ENCODE data around the gene NR3C1. TPM values are rescaled to one million over a fixed set of nuclear protein-coding genes. Genes with fewer than 3 reads are reported as not detected.

Gene NR3C1
- total RNA-seq, 1 experiment from 2014 or later: 12.7 TPM

- Histone ChIP-seq H3K4me3 (ENCODE audit: low read depth, low read length, poor library complexity, severe bottlenecking) (no peak overlapping the region), H3K27me3 (replicated peaks; ENCODE audit: insufficient read depth, low read depth, low read length, poor library complexity) (no peaks in the 10 kb centered on the region), H3K36me3 (ENCODE audit: insufficient read depth, low read length, poor library complexity, severe bottlenecking) (no peaks in the 10 kb centered on the region), H3K4me1 (ENCODE audit: insufficient read depth, low read length, poor library complexity, severe bottlenecking) (peaks cover 17% of the 10 kb centered on the region), H3K9me3 (ENCODE audit: low read depth, low read length, poor library complexity, severe bottlenecking) (no peaks in the 10 kb centered on the region), H3K27ac (ENCODE audit: low read depth, low read length, poor library complexity, severe bottlenecking) (no peak overlapping the region)
- BruUV-seq (replicated peaks): no TSS peak
- ChIA-PET POLR2A (ENCODE audit: low non-redundant PET) (no interaction called here), CTCF (no interaction called here)
- no peak for DNase-seq (ENCODE audit: low spot score)
- TF ChIP-seq EZH2 (IDR thresholded peaks at IDR 0.05; ENCODE audit: borderline replicate concordance, low read depth, low read length, poor library complexity, severe bottlenecking): no peak
- TF ChIP-seq, protein P1, sequence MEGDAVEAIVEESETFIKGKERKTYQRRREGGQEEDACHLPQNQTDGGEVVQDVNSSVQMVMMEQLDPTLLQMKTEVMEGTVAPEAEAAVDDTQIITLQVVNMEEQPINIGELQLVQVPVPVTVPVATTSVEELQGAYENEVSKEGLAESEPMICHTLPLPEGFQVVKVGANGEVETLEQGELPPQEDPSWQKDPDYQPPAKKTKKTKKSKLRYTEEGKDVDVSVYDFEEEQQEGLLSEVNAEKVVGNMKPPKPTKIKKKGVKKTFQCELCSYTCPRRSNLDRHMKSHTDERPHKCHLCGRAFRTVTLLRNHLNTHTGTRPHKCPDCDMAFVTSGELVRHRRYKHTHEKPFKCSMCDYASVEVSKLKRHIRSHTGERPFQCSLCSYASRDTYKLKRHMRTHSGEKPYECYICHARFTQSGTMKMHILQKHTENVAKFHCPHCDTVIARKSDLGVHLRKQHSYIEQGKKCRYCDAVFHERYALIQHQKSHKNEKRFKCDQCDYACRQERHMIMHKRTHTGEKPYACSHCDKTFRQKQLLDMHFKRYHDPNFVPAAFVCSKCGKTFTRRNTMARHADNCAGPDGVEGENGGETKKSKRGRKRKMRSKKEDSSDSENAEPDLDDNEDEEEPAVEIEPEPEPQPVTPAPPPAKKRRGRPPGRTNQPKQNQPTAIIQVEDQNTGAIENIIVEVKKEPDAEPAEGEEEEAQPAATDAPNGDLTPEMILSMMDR (conservative IDR thresholded peaks at IDR 0.05; ENCODE audit: low read depth, low read length): no peak
- intact Hi-C loops (cut with micrococcal nuclease; ENCODE audit: unreplicated experiment): no loop called here
Measured at GRCh38 chr5:143447983-143448382, 44.5 kb upstream of the NR3C1 start.

- Histone ChIP-seq H3K9me3 (ENCODE audit: low read depth, low read length, poor library complexity, severe bottlenecking) (no peaks in the 10 kb centered on the region), H3K4me1 (ENCODE audit: insufficient read depth, low read length, poor library complexity, severe bottlenecking) (peaks cover 17% of the 10 kb centered on the region), H3K27ac (ENCODE audit: low read depth, low read length, poor library complexity, severe bottlenecking) (peak overlapping the region; percentile 38), H3K4me3 (ENCODE audit: low read depth, low read length, poor library complexity, severe bottlenecking) (no peak overlapping the region), H3K27me3 (replicated peaks; ENCODE audit: insufficient read depth, low read depth, low read length, poor library complexity) (no peaks in the 10 kb centered on the region), H3K36me3 (ENCODE audit: insufficient read depth, low read length, poor library complexity, severe bottlenecking) (no peaks in the 10 kb centered on the region)
- DNase-seq (ENCODE audit: low spot score): peak; percentile 37
- ChIA-PET POLR2A (ENCODE audit: low non-redundant PET) (interaction anchor here (0.6 kb wide), 1 partner anchor 232 kb away, joined by 13 read pairs; no protein-coding TSS in a partner anchor), CTCF (interaction anchor here (0.6 kb wide), 1 partner anchor 46 kb away, joined by 4 read pairs; no protein-coding TSS in a partner anchor)
- intact Hi-C loops (cut with micrococcal nuclease; ENCODE audit: unreplicated experiment): no loop called here
- BruUV-seq (replicated peaks): no TSS peak
- no peak for TF ChIP-seq EZH2 (IDR thresholded peaks at IDR 0.05; ENCODE audit: borderline replicate concordance, low read depth, low read length, poor library complexity, severe bottlenecking)
- TF ChIP-seq, protein P1 (conservative IDR thresholded peaks at IDR 0.05; ENCODE audit: low read depth, low read length): no peak
Measured at GRCh38 chr5:143446535-143447226, 43.2 kb upstream of the NR3C1 start.

- DNase-seq (ENCODE audit: low spot score): peak; percentile 73
- Histone ChIP-seq H3K27me3 (replicated peaks; ENCODE audit: insufficient read depth, low read depth, low read length, poor library complexity) (no peaks in the 10 kb centered on the region), H3K27ac (ENCODE audit: low read depth, low read length, poor library complexity, severe bottlenecking) (peak overlapping the region; percentile 38), H3K9me3 (ENCODE audit: low read depth, low read length, poor library complexity, severe bottlenecking) (no peaks in the 10 kb centered on the region), H3K36me3 (ENCODE audit: insufficient read depth, low read length, poor library complexity, severe bottlenecking) (no peaks in the 10 kb centered on the region), H3K4me1 (ENCODE audit: insufficient read depth, low read length, poor library complexity, severe bottlenecking) (peaks cover 24% of the 10 kb centered on the region), H3K4me3 (ENCODE audit: low read depth, low read length, poor library complexity, severe bottlenecking) (no peak overlapping the region)
- ChIA-PET CTCF (interaction anchor here (0.6 kb wide), 2 partner anchors 45 to 454 kb away, joined by 3 to 4 read pairs; no protein-coding TSS in a partner anchor), POLR2A (ENCODE audit: low non-redundant PET) (interaction anchor here (0.6 kb wide), 1 partner anchor 233 kb away, joined by 13 read pairs; no protein-coding TSS in a partner anchor)
- TF ChIP-seq, protein P1 (conservative IDR thresholded peaks at IDR 0.05; ENCODE audit: low read depth, low read length): no peak
- no peak for TF ChIP-seq EZH2 (IDR thresholded peaks at IDR 0.05; ENCODE audit: borderline replicate concordance, low read depth, low read length, poor library complexity, severe bottlenecking)
- intact Hi-C loops (cut with micrococcal nuclease; ENCODE audit: unreplicated experiment): no loop called here
- BruUV-seq (replicated peaks): no TSS peak
Measured at GRCh38 chr5:143445776-143446175, 42.3 kb upstream of the NR3C1 start.

Data from A673 (cell line).